Activated CD4-positive, alpha-beta T cell treated with anti-CD3 and anti-CD28 coated beads, Interleukin-10, Interleukin-2, amounts not matched to agents 100 ng/mL and 50 ng/mL, durations not matched to agents 16 hours and 8 hours (primary cell): Measurements from ENCODE around the gene ARL8A.
"Not testable (repeated sequence)": the region's sequence is repeated elsewhere in the genome, so short reads cannot be mapped to it uniquely, and the experiment has no call there.

ENCODE experiments used
- DNase-seq: peaks from one replicate; pipeline ENCODE4 v3.0.0-alpha.2; 2020

Gene ARL8A

DNA sequence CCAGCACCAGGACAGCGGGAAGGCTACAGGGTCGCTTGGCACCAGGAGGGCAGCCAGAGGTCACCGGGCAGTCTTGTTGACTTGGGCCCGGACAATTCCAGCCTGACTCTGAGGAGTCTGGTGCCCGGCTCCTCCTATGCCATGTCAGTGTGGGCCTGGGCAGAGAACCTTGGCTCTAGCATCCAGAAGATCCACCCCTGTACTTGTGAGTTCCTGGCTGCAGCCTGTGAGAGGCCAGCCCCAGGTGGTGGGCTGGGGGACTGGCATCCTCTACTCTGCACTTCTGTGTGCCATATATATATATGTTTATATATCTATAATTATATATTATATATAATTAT, 27.4 kb upstream of the ARL8A start:
- no peak for DNase-seq

GRCh38 chr1:202171292-202172014, 26.9 kb upstream of the ARL8A start:
- DNase-seq: no peak

DNA sequence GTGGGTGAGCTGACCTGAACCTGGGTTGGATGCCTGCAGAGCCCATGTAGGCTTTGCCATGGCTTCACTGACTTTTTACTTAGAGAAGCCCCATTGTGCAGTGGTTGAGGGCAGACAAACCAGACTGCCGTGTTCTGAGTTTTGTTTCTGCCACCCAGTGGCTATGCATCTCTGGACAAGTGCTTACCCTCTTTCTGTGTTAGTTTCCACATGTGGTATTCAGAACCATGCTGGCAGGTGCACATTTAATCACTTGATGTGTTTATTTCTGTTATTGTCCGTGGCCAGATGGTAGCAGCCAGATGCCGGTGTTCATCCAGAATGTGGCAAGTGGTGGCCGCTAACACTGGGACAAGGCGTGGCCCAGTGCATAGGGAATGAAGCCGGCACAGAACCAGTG, 26.2 kb upstream of the ARL8A start:
- no peak for DNase-seq

DNA sequence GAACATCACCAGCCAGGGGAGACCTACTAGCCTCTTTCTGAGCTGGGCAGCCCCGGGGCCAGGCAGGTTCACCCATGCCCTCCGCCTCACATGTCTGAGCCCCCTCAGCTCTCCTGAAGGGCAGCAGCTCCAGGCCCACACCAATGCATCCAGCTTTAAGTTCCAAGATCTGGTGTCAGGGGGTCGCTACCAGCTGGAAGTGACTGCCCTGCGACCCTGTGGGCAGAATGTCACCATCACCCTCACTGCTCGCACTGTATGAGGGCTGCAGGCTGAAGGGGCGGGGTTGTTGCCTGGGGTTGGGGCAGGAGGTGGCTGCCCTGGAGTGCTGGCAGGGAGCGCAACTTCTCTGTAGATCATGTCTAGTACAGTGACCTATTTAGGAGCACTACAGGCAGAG, 24.3 kb upstream of the ARL8A start:
- DNase-seq: no peak

DNA sequence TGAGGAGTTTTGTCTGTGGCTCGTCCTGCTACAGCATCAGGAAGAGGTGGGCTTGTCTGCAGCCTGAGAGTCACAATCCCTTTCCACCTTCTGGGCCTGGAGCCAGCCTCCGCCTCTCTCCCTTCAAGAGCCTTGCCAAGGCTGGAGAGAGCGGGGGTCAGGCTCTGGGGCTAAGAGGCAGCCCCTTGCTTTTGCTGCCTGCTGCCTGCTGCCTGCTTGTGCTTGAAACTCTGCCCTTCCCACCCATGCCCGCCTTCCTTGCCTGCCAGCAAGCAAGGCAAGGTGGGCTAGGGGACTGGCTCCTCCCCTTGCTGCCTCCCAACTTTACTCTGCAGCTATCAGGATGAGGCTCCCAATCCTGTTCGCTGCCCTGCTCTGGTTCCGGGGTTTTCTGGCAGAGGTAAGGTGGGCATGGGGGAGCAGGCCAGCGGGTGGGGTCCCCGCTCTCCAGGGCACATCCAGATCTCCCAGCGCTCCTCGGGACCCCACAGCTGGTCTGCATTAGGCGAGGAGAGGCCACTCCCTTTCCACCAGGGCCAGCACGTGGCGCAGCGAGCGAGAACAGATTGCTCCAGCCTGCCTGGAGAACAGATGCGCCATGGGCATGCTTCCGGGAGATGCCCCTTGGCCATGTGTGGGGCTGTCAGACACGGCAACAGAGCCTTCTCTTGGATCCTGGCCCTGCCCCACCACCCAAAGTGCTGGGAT, 23.3 kb upstream of the ARL8A start:
- DNase-seq: no peak

DNA sequence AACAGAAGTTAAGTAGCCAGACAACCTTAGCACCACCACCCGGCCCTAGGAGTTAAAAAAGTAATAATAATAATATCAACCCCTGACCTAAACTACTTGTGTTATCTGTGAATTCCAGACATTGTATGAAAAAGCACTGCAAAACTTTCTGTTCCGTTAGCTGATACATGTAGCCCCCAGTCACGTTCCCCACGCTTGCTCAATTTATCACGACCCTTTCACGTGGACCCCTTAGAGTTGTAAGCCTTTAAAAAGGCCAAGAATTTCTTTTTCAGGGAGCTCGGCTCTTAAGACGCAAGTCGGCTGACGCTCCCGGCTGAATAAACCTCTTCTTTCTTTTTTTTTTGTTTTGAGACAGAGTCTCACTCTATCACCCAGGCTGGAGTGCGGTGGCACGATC, 22.5 kb upstream of the ARL8A start:
- DNase-seq: not testable (repeated sequence)

GRCh38 chr1:202165942-202166843, 21.7 kb upstream of the ARL8A start:
- no peak for DNase-seq

GRCh38 chr1:202165267-202165941, 20.9 kb upstream of the ARL8A start:
- DNase-seq: peak; percentile 65

DNA sequence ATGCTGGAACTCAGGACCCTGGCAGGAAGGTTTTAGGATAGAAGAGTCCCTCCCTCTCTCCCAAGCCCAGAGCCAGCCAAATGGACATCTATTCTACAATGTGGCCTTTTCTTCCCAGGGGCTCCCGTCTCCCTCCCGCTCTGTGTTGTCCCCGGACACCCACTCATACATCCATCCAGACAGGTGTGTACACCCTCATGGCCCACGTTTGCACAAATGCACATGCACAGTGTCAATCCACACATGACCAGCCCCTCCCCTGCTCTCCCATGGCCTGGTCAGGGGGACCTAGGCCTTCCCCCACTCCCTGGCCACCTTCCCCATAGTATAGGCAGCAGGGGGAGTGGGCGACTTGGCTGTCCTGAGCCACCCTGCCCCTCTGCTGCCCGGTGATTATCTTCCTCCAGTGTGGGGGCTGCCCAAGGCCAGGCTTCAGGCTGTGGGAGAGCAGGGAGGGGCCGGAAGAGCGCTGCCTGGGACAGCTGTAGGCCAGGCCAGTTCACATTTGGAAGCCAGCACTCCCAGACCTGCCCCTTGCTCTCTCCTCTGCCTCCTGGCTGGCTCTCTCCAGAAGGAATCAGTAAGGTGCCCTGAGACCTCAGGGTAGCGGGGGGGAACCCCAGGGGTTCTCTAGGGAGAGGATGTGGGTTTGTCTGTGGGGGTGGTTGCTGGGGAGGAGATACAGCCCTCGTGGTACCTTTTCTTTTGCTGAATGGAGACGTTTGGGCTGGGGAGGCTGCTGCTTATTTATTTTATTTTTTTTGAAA, 19.9 kb upstream of the ARL8A start:
- peak; percentile 83 for DNase-seq

GRCh38 chr1:202163281-202164270, 19.0 kb upstream of the ARL8A start:
- DNase-seq: no peak

GRCh38 chr1:202162418-202163280, 18.1 kb upstream of the ARL8A start:
- DNase-seq: peak; percentile 66

GRCh38 chr1:202162047-202162417, 17.5 kb upstream of the ARL8A start:
- DNase-seq: peak; percentile 71

GRCh38 chr1:202161151-202162046, 16.9 kb upstream of the ARL8A start:
- no peak for DNase-seq

DNA sequence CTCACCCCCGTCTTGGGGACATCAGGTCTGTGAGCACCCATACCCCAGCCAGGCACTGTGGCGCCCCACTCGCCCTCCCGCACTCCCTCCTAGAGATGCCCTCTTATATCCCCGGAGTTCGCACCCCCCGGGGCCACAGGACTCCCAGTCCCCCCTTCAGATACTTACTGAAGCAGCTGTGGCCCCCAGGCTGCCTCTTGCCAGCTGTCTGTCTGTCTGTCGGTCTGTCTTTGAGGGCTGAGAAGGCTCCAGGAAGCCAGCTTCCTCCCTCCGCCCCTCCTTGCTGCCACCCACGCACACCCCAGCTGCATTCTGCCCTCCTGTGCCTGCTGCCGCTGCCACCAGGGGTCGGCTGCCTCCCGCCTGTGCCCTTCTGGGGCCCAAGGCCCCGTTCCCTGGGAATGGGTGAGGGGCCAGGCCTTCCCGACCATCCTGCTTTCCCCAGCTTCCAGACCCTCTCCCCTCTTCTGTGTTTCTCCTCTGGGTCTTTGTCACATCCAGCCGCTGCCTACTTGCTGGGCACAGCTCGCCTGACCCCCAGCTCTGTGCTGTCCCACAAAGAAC, 15.9 kb upstream of the ARL8A start, which contains the start of gene PTPN7:
Gene PTPN7, minus strand, starts transcription at position 226 of the 564 bp plus-strand sequence. CDS start 1,200 bp downstream, outside the sequence.
- DNase-seq: peak; percentile 94

GRCh38 chr1:202159534-202160371, 15.2 kb upstream of the ARL8A start:
- peak; percentile 86 for DNase-seq

DNA sequence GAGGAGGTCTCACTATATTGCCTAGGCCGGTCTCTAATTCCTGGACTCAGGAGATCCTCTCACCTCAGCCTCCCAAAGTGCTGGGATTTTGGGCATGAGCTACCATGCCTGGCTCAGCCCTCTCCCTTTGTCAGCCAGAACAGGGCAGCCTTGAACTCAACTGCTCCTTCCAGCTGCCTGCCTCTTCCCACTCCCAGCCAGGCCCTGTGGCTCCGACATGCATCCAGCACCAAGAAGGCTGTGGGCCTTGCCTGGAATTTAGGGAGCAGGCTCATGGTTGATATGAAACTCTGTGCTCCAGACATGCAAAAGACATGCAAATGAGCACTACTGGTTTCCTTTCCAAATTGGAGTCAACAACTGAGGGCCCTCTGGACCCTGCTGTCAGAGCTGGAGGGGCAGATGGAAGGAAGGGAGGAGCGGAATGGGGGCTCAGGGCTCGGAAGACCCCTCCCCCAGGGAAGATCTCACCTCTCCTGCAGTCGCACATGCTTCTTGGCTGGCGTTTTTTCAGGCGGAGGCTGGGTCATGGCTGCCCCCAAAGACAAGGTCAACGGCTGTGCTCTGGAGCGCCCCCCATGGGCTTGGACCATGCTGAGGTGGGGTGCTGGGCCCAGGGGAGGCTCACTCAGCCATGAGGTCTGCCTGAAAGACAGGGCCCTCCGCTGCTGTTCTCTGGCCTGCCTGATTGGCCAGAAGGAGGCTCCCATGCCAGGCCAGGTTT, 14.4 kb upstream of the ARL8A start:
- DNase-seq: peak; percentile 75

GRCh38 chr1:202157945-202158344, 13.4 kb upstream of the ARL8A start:
- DNase-seq: no peak
